WTC11 (cell line): ENCODE data around the gene ERC2.

ENCODE experiments used
- ATF1 ChIP-seq: sonication (generic); formaldehyde crosslinking; IDR thresholded peaks from 2 replicates; pipeline ENCODE4 v1.8.1; 2023; ENCODE audit warnings: mild to moderate bottlenecking, moderate library complexity, missing genetic modification reagents
- CREB1 ChIP-seq: sonication (generic); formaldehyde crosslinking; IDR thresholded peaks from 2 replicates; pipeline ENCODE4 v1.8.0; 2023; ENCODE audit warnings: mild to moderate bottlenecking, missing genetic modification reagents
- ELF4 ChIP-seq: sonication (generic); formaldehyde crosslinking; IDR thresholded peaks from 2 replicates; pipeline ENCODE4 v1.8.1; 2022; ENCODE audit warnings: low read depth, mild to moderate bottlenecking, moderate library complexity, missing genetic modification reagents
- FOXK1 ChIP-seq: sonication (generic); formaldehyde crosslinking; IDR thresholded peaks from 2 replicates; pipeline ENCODE4 v1.8.0; 2022; ENCODE audit warnings: mild to moderate bottlenecking, moderate library complexity, missing genetic modification reagents
- RELA ChIP-seq: sonication (generic); formaldehyde crosslinking; IDR thresholded peaks from 2 replicates; pipeline ENCODE4 v1.8.1; 2022; ENCODE audit warnings: missing genetic modification reagents, mild to moderate bottlenecking, borderline replicate concordance
- TEAD1 ChIP-seq: sonication (generic); formaldehyde crosslinking; IDR thresholded peaks from 2 replicates; pipeline ENCODE4 v1.8.0; 2022; ENCODE audit warnings: mild to moderate bottlenecking, missing genetic modification reagents
- ZNF121 ChIP-seq: sonication (generic); formaldehyde crosslinking; IDR thresholded peaks from 2 replicates; pipeline ENCODE4 v1.8.0; 2023; ENCODE audit warnings: missing genetic modification reagents
- TF ChIP-seq, protein P1 (sequence below): fragments of 200-600 bp; IDR thresholded peaks from 2 replicates; pipeline ENCODE4 v1.8.0; 2022; ENCODE audit warnings: antibody characterized with exemption
- TF ChIP-seq, protein P2 (sequence below): sonication (generic); formaldehyde crosslinking; IDR thresholded peaks from 2 replicates; pipeline ENCODE4 v1.8.1; 2022; ENCODE audit warnings: low read depth, missing genetic modification reagents, borderline replicate concordance
- TF ChIP-seq, protein P3 (sequence below): fragments of 250-450 bp; sonication (Bioruptor Pico); IDR thresholded peaks from 2 replicates; pipeline ENCODE4 v1.9.0; 2021; ENCODE audit warnings: mild to moderate bottlenecking

DNA sequence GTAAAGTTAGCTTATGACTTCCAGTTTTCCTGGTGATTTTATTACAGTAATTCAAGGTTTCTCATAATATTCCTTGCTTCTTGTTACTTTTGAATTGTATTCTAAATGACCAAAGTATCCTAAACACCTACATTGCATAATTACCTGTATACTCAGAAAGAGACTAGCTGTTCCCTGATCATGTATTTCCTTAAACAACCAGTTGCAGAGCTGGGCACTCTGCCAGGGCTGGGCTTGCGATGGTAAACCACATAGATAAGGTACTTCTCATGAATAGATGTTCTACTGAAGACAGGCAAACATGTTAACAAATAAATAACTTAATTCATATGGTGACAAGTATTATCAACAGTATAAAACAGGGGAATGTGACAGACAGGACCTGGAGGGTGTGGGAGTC, 838.8 kb downstream of the ERC2 start:
- TF ChIP-seq TEAD1, result no peak
- TF ChIP-seq, protein P1, sequence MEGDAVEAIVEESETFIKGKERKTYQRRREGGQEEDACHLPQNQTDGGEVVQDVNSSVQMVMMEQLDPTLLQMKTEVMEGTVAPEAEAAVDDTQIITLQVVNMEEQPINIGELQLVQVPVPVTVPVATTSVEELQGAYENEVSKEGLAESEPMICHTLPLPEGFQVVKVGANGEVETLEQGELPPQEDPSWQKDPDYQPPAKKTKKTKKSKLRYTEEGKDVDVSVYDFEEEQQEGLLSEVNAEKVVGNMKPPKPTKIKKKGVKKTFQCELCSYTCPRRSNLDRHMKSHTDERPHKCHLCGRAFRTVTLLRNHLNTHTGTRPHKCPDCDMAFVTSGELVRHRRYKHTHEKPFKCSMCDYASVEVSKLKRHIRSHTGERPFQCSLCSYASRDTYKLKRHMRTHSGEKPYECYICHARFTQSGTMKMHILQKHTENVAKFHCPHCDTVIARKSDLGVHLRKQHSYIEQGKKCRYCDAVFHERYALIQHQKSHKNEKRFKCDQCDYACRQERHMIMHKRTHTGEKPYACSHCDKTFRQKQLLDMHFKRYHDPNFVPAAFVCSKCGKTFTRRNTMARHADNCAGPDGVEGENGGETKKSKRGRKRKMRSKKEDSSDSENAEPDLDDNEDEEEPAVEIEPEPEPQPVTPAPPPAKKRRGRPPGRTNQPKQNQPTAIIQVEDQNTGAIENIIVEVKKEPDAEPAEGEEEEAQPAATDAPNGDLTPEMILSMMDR, result no peak
- TF ChIP-seq, protein P2, sequence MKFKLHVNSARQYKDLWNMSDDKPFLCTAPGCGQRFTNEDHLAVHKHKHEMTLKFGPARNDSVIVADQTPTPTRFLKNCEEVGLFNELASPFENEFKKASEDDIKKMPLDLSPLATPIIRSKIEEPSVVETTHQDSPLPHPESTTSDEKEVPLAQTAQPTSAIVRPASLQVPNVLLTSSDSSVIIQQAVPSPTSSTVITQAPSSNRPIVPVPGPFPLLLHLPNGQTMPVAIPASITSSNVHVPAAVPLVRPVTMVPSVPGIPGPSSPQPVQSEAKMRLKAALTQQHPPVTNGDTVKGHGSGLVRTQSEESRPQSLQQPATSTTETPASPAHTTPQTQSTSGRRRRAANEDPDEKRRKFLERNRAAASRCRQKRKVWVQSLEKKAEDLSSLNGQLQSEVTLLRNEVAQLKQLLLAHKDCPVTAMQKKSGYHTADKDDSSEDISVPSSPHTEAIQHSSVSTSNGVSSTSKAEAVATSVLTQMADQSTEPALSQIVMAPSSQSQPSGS (CRISPR knock-in tag), result no peak
- TF ChIP-seq ZNF121 (CRISPR knock-in tag), result no peak
- TF ChIP-seq, protein P3, sequence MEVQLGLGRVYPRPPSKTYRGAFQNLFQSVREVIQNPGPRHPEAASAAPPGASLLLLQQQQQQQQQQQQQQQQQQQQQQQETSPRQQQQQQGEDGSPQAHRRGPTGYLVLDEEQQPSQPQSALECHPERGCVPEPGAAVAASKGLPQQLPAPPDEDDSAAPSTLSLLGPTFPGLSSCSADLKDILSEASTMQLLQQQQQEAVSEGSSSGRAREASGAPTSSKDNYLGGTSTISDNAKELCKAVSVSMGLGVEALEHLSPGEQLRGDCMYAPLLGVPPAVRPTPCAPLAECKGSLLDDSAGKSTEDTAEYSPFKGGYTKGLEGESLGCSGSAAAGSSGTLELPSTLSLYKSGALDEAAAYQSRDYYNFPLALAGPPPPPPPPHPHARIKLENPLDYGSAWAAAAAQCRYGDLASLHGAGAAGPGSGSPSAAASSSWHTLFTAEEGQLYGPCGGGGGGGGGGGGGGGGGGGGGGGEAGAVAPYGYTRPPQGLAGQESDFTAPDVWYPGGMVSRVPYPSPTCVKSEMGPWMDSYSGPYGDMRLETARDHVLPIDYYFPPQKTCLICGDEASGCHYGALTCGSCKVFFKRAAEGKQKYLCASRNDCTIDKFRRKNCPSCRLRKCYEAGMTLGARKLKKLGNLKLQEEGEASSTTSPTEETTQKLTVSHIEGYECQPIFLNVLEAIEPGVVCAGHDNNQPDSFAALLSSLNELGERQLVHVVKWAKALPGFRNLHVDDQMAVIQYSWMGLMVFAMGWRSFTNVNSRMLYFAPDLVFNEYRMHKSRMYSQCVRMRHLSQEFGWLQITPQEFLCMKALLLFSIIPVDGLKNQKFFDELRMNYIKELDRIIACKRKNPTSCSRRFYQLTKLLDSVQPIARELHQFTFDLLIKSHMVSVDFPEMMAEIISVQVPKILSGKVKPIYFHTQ (CRISPR knock-in tag), result no peak
- TF ChIP-seq RELA (CRISPR knock-in tag), result no peak
- no peak for TF ChIP-seq CREB1
- no peak for TF ChIP-seq ATF1 (CRISPR knock-in tag)
- no peak for TF ChIP-seq ELF4 (CRISPR knock-in tag)
- TF ChIP-seq FOXK1 (CRISPR knock-in tag), result no peak
